Superior temporal gyrus (tissue), 1 donor: ENCODE data around the gene TCF7L1.
A peak's percentile ranks its signal among the peaks of the same experiment; 100 is the strongest.

Source experiments
- DNase-seq: peaks from one replicate; pipeline ENCODE4 v3.0.0-alpha.2; 2016; ENCODE audit errors: extremely low spot score

TCF7L1 gene

DNA sequence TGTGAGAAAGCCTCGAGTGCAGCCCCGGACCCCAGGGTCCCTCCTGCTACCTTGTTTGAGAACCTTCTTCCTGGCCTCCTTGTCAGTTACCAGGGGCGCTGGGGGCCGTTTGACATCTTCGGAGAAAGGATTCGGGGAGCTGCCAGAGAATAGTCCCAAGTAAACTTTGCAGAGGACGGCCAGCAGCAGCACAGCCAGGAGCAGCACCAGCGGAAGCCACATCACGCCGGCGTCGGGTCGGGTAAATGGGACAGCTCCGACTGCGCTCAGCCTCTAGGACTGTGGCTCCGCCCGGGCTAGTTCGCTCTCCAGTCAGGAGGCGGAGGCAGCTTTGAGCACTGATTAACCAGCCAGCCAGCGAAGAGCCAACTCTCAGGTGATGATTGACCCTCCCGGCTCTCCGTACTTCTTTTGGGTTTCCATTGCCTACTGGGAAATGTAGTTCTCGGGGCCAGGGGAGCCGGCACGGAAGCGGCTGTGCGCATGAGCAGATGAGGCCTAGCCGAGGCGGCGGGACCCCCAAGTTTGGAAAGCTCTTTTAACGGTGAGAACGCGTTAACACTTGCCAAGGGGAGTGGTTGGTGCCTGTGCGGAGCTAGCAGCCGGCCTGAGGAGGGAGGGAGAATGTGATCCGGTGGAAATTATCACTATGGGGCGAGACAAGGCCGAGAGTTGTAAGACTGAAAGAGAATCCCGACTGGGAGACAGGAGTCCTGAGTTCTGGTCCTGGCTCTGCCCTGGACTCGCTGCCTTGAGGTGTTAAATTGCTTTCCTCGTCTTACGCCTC, 221.3 kb downstream of the TCF7L1 start, which contains the start of the genes ELMOD3 and RETSAT:
TSS of gene ELMOD3 (plus strand) at position 484 of the 787 bp plus-strand sequence. CDS start 2,430 bp downstream, outside the sequence.
TSS of gene RETSAT (minus strand) at position 243 of the 787 bp plus-strand sequence. CDS start at position 222, 21 bp downstream.
- DNase-seq, result peak; percentile 100

DNA sequence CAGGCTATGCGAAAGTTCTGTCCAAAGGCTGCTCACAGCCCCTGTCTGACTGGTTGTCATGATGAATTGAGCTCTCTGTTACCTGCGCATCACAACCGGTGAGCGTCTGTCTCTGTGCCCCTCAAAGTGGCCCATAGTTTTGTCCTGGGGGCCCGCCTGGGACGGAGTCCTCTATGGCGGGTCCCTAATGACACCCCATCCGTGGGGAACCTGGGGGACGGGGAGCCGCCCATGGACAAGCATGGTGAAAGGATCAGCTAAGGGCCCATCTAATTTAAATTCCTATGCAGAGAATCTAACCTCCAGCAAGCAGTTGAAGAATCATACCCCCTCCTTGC, 221.8 kb downstream of the TCF7L1 start:
- no peak for DNase-seq

DNA sequence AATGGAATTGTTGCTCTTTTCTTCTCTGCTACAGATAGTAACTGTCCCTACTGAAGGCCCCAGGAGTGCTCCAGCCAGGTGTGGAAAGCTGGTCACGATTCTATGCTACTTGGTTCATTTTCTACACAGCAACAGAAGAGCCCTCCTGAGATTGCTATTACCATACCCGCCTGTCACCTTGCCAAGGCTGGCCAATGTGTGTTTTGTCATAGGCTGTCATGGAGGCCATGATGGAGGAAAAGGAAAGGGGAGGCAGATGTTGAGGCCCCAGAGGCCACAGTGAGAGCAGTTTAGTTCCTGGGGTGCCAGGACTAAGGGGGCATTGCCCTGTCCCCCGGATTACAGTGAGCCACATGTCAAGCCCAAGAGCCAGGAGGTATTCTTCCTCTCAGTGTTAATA, 222.3 kb downstream of the TCF7L1 start:
- DNase-seq, result no peak

- no peak for DNase-seq
Observed at GRCh38 chr2:85356186-85356585, 223.0 kb downstream of the TCF7L1 start.

DNA sequence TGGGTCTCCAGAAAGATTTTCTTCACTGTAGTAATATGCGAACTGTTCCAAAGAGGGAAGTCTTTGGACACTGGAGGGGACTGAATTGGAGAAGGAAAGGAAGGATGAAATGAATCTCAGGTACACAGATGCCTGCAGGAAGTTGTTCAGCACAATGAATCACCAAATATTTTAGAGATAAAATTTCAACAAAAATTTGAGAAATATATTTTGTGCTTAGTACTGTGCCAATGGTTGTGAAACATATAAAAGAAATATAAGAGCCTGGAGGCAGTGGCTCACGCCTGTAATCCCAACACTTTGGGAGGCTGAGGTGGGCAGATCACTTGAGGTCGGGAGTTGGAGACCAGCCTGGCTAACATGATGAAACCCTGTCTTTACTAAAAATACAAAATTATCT, 224.5 kb downstream of the TCF7L1 start:
- no peak for DNase-seq
